ENCODE data around the gene ENTREP1. TPM values are rescaled to one million over a fixed set of nuclear protein-coding genes. Genes with fewer than 3 reads are reported as not detected.
A peak's percentile ranks its signal among the peaks of the same experiment; 100 is the strongest.
"Not testable (repeated sequence)": the region's sequence is repeated elsewhere in the genome, so short reads cannot be mapped to it uniquely, and the experiment has no call there.

The ENTREP1 gene, protein sequence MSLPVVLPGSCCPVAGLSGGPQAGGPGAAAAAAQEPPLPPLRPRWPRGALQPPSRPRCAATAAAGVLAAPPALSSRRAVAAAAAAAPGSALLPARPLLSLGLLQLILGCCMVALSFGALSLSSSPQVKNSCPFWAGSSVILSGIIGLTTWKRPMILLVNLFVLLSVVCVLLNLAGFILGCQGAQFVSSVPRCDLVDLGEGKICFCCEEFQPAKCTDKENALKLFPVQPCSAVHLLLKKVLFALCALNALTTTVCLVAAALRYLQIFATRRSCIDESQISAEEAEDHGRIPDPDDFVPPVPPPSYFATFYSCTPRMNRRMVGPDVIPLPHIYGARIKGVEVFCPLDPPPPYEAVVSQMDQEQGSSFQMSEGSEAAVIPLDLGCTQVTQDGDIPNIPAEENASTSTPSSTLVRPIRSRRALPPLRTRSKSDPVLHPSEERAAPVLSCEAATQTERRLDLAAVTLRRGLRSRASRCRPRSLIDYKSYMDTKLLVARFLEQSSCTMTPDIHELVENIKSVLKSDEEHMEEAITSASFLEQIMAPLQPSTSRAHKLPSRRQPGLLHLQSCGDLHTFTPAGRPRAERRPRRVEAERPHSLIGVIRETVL
- 48.7 TPM for polyA plus RNA-seq (ENCODE audit: insufficient read length)

DNA sequence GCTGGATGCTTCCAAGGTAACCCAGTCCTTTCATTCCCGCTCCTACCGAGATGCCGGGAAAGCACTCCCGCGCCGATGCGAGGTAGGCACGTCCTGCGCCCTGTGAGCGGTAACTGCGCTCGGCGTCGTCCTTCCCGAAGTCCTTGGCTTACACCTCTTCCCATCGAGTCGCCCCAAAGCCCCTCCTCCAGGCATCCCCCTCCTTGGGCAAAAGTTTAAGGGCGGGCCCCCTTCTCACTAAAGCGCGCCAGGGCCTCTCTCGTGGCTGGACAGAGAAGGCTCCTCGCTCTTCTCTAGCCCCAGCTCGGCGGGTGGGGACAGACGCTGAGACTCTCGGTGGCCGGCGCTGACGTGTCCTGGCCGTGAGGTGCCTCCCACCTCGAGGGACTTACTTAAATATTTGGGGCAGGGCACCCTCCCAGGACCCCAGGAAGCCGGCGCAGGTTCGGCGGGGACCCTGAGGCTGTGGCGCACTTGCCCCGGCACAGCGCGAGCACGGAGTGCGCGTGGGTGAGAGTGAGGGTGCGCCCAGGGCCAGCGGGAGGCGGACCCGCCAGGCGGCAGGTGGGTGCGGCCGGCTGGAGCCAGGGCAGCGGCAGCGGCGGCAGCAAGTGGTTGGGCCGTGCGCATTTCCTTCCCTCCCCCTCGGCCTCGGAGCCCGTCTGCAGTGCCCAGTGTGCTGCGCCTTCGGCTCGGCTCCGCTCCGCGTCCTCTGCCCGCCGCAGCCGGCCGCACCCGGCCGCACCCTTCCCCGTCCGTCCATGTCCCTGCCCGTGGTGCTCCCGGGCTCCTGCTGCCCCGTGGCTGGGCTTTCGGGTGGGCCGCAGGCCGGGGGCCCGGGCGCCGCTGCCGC, at the start of gene ENTREP1:
TSS of gene ENTREP1 (plus strand) at position 667 of the 853 bp plus-strand sequence. CDS start at position 762, 95 bp downstream.
- DNase-seq, result peak; percentile 23

DNA sequence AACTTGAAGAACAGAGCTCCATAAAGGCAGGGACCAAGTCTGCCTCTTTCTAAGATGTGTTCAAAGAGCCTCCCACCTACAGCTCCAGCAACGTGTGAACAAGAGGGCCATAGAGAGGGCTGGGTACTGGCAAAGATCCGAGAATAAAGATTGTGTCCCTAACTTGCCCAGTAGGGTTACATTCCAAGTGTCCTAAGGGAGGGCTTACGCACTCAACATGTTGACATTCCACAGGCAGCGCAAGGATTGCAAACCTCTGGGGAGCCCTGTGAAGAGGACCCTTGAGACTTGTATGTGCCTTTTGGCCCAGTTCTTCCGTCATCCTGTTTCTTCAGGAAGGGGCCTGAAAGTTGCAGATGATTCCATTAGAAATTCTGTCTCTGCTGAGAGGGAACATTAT, 48.2 kb upstream of the ENTREP1 start:
- no peak for DNase-seq

DNA sequence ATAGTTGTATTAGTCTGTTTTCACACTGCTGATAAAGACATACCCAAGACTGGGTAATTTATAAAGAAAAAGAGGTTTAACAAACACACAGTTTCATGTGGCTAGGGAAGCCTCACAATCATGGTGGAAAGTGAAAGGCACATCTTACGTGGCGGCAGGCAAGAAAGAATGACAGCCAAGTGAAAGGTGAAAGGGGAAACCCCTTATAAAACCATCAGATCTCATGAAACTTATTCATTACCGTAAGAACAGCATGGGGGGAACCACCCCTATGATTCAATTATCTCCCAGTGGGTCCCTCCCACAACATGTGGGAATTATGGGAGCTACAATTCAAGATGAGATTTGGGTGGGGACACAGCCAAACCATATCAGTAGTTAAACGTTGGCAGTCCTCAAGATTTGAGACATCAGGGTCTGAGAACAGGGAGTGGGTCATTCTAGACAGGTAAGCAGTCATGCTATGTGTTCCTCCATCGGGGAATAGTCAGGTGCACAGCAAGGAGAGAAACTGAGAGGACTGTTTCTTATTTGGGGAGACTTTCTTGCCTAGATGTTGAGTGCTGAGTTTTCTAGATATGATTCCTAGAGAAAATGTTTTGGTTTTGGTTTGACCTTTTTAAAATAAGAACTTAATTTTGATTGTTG, 45.8 kb upstream of the ENTREP1 start:
- no peak for DNase-seq

DNA sequence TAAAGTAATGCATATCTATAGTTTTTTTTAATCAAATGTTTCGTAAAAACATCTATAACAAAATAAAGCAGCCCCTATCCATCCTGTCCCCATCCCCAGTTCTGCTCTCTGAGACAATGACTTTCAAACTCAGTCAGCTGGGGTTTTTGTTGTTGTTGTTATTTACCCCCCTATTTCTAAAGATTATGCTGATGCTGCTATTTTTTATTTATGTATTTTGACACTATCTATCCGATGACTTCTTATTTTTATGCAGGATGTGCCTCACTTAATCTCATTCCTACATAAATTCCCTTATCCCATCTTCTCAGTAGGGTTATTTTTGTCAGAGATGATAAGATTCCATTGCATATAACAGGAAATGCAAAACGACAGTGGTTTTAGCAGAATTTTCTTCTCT, 45.3 kb upstream of the ENTREP1 start:
- DNase-seq, result no peak

DNA sequence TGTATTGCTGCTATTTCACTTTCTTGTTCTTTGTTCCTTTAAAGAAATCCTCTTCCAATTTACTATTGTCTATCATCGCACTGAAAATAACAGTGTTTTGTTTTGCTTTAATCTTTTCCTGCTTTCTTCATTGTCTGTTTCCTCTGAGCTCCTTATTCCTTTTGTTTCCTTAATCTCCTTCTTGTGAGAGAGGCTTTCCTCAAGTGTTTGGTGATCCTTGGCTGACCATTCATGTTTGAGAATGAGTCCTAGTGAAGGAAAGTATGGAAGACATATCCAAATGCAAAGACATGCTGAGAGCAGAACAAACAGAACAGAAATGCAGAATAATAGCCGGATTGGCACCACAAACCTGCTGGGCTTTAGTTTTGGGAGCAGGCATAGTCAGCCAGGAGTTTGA, 42.0 kb upstream of the ENTREP1 start:
- no peak for DNase-seq

DNA sequence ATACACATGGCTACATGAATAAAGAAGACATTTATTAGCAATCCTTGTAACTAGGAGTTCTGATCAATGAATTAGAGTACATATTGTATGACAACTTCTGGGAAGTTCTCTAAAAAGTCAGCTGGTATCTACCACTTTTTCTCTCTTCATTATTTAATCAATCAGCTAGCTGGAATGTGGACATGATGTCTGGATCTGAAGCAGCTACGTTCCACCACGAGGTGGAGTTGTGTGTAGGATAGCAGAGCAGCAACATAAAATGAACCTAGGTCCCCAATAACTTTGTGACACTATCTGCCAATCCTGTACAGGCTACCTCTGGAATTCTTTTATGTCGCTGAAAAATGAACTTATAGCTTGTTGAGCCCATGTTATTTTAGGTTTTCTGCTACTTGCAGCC, 32.9 kb upstream of the ENTREP1 start:
- no peak for DNase-seq

DNA sequence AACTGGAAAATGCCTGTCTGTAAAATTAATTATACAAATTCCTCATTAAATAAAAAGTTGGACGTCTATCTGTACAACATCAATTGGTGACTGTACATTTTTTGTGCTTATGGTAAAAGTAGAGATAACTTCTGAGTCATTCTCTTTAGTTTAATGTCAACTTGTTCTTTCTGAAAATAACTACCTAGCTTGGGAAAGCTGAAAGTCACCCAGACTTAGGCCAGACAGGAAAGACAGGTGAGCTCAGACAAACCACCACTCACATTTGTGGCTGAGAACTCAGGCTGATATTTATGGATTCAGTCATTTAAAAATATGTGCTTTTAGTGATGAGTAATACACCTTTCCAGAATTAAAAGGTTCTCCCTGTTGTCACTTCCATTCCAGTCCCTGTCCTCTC, 31.9 kb upstream of the ENTREP1 start:
- no peak for DNase-seq

DNA sequence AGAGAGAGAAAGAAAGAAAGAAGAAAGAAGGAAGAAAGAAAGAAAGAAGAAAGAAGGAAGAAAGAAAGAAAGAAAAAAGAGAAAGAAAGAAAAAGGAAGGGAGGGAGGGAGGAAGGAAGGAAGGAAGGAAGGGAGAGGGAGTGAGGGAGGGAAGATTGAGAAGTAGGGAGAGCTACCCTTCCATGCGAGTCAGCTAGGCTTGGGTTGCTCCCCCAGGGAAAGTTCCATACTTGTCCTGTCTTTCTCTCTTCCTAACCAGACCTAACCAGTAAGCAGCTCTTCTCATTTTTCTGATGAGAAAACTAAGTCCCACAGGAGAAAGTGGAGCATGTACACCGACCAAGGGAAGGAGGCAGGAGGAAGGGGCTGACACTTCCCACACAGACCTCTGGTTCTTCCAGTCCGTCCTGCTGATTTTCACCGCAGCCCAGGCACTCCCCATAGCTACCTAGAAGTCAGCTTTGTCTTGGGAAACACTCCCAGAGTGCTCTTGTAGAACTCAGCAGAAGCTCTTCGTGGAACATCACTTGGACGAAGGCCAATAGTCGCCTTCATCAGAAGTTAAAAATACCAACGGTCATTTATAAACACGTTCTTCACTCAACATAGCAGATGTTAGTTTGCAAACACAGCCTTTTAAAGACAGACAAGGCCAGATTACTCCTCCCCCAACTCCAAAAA, 29.0 kb upstream of the ENTREP1 start:
- DNase-seq, result peak; percentile 12

DNA sequence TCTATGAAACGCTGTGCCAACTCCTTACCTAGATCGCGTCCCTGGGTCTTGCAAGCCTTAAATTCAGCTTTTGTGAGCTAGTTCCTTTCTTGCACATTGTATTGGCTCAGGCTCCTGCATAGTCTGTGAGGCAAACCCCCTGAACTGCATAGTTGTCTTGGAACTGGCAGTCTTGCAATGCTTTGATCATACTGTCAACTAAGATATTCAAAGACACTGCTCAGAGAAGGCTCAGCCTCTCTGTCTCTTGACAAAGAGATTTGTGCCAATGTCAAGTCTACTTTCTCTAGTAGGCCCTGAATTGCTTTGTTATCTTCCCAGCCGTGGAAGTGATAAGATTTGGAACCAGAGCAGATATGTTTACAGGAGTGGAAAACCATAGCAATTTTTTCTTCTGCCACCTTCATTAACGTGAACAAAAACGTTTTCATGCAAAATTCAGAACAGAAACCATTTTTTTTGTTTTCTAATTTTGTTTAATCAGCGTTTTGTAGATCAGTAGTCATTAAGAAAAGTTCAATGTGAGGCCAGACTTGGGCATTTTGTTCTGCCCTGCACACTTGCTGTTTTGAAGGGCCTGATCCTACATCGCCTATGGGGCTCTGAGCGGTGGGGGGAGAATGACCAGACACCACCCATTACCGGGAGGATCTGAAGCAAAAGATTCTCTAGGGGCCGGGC, 27.6 kb upstream of the ENTREP1 start:
- DNase-seq, result no peak

DNA sequence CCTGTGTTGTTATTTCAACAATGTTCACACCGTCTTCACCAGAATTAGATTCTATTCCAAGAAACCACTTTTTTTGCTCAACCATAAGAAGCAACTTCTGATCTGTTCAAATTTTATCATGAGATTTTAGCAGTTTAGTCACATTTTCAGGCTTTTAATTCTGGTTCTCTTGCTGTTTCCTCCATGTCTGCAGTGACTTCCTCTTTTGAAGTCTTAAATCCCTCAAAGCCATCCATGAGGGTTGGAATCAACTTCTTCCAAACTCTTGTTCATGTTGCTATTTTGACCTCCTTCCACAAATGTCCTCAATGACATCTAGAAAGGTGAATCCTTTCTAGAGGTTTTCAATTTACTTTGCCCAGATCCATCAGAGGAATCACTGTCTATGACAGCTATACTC, 25.7 kb upstream of the ENTREP1 start:
- no peak for DNase-seq

DNA sequence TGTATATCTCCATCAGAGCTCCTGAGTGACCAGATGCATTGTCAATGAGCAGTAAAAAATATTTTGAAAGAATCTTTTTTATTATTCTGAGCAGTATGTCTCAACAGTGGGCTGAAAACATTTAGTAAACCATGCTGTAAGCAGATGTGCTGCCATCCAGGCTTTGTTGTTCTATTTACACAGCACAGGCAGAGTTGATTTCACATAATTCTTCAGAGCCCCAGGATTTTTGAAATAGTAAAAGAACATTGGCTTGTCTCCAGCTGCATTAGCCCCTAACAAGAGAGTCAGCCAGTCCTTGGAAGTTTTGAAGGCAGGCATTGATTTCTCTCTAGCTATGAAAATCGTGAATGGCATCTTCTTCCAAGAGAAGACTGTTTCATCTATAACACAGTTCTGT, 25.2 kb upstream of the ENTREP1 start:
- DNase-seq, result no peak

DNA sequence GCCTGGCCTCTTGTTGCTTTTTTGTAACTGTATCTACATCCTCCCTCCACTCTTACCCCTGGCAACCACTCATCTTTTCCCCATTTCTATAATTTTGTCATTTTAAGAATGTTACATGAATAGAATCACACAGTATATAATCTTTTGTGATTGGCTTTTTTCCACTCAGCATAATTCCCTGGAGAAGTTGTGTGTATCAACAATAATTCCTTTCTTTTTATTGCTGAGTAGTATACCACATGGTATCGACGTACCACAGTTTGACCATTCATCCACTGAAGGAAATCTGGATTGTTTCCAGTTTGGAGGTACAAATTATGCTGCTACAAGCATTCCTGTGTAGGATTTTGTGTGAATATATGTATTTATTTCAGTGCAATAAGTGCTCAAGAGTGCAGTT, 21.7 kb upstream of the ENTREP1 start:
- DNase-seq, result no peak

DNA sequence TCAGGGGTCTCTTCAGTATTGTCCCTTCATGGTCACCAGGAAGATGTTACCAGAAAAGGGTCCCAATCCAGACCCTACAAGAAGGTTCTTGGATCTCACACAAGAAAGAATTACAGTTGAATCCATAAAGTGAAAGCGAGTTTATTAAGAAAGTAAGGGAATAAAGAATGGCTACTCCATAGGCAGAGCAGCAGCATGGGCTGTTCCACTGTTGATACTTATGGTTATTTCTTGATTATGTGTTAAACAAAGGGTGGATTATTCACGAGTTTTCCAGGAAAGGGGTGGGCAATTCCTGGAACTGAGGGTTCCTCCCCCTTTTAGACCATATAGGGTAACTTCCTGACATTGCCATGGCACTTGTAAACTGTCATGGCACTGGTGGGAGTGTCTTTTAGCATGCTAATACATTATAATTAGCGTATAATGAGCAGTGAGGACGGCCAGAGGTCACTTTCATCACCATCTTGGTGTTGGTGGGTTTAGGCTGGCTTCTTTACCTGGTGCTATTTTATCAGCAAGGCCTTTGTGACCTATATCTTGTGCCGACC, 18.0 kb upstream of the ENTREP1 start:
- not testable (repeated sequence) for DNase-seq

DNA sequence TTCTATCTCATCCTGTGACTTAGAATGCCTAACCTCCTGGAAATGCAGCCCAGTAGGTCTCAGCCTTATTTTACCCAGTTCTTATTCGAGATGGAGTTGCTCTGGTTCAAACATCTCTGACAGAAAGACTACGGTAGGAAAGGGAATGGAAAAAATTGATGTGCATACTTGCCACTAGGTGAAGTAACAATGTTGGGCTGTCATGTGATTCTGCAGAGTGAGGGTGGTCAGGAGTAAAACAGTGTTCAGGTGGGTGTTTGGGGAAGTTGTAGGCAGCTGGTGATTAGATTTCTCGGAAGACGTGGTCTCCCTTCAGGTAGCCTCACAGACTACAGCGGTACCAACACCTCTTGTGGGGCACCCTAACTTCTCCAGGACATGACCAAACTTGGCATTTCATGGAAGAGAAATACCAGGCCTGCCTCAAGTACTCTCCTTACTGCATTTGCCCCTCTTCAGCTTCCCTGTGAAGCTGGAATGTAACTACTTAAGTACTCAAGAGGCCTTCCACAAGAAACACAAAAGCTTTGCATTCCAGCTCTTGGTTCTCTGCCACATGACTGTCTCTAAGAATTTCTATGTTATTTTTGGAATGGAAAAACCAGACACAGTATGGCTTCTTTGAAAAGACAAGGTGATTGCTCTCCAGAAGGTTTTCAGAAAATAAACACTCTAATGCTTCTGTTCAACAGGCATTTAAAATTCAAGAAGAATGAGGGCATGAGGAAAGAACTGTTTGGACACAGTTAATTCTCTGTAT, 17.4 kb upstream of the ENTREP1 start:
- DNase-seq, result no peak

DNA sequence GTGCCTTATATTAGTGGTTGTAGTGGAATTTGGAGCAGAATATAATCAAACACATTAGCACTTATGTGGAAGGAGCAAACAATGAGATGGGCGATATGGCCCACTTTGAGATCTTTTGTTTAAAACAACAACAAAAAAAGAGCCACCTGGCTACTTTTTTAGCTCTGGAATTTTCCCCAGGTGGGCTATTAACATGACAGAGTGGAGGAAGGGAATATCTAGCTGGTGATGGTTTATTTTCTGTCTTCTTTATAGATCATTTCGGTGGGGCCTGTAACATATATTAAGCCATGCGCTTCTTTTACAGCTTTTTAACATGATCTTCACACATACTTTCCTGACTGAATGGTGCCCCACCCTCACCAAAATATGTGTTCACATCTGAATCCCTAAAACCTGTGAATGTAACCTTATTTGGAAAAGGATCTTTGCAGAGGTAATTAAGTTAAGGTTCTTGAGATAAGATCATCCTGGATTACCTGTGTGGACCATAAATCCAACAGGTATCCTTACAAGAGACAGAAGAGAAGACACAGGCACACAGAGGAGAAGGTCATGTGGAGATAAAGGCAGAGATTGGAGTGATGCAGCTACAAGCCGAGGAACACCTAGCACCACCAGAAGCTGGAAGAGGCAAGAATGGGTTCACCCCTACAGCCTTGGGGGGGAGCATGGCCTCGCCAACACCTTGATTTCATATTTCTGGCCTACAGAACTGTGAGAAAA, 16.6 kb upstream of the ENTREP1 start:
- DNase-seq, result no peak

DNA sequence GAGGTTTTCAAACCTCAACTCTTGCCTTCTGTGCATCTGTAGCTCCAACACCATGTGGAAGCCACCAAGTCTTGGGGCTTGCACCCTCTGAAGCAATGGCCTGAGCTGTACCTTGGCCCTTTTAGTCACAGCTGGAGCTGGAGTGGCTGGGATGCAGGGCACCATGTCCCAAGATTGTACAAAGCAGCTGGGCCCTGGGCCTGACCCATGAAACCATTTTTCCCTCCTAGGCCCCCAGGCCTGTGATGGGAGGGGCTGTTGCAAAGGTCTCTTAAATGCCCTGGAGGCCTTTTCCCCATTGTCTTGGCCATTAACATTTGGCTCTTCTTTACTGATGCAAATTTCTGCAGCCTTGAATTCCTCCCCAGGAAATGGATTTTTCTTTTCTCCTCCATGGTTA, 11.8 kb upstream of the ENTREP1 start:
- DNase-seq, result no peak

DNA sequence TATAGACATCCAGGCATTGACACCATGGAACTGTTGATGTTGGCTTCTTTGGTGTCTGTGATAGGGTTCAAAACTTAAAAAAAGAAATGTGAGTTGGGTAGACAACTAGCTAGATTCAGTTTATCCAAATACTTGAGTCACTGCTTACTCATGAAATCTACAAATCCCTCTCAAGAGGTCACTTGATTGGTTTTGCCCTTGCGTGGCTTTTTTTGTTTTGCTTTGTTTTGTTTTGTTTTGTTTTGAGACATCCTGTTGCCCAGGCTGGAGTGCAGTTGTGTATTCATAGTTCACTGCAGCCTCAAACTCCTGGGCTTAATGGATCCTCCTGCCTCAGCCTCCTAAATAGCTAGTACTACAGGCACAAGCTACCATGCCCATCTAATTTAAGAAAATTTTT, 10.5 kb upstream of the ENTREP1 start:
- no peak for DNase-seq

DNA sequence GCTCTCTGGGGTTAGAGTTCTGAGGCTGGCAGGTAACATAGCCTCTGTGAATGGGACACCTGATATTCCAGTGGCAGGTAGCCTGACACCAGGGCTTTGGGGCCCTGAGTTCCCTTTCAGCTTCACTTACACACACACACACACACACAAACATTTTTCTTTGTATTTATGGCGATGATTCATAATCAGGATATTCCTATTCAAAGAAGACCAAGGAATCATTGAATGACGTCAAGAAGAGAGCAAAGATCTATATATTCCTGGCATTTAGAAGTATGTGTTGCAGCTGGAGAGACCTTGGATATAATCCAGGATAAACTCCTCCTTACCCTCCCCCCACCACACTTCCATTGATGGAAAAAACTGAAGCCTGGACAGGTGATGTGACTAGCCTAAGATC, 7.9 kb upstream of the ENTREP1 start:
- DNase-seq, result no peak

DNA sequence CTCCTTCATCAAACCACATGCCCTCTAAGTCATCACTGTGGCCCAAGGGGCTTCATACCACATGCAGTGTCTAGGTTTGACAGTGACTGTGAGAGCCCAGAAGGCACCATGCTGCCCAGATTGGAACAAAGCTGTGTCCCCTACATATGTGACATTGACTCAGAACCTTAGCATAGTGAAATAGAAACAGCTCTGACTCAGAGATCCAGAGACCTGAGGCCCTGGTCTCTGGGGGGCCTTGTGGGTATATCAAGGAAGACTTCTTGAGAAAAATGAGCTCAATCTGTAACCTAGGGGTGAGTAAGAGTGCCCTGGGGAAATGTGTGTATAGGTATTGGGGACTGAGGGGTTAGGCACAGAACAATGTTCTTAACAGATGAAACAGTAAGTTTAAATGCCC, 7.1 kb upstream of the ENTREP1 start:
- no peak for DNase-seq

Data from hindlimb muscle (tissue), 1 donor.